HK-2 (cell line): ENCODE measurements around the gene ISG20.
"Not testable (repeated sequence)": the region's sequence is repeated elsewhere in the genome, so short reads cannot be mapped to it uniquely, and the experiment has no call there.

Source experiments
- DNase-seq: peaks from one replicate; pipeline ENCODE4 v3.0.0-alpha.2; 2018; ENCODE audit not compliant: unreplicated experiment

The ISG20 gene

GRCh38 chr15:88618686-88619085 is 20.1 kb upstream of the ISG20 start:
- DNase-seq = no peak

DNA sequence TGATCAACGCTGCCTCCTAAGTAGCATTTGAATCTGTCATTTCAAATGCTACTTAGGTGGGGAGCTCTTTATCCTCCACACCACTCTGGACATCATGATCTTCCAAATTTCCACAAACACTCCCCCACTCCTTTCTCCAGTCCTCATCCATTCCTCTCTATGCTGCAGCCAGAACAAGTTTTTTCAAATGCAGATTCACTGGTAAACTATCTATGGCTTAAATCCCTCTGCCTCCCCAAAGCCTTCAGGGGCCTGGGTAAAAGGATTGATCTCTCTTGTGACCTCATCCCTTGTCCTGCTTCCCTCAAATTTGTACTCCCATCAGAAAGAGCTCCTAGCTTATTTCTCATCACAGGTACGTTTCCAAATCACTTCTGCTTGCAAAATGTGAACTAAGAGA is 19.0 kb upstream of the ISG20 start:
- no peak for DNase-seq

GRCh38 chr15:88620995-88621772 is 17.6 kb upstream of the ISG20 start, which contains the start of gene AEN:
TSS of gene AEN (plus strand) at chr15:88621340. CDS start at chr15:88626210, 4,870 bp downstream.
- DNase-seq = peak; percentile 90

DNA sequence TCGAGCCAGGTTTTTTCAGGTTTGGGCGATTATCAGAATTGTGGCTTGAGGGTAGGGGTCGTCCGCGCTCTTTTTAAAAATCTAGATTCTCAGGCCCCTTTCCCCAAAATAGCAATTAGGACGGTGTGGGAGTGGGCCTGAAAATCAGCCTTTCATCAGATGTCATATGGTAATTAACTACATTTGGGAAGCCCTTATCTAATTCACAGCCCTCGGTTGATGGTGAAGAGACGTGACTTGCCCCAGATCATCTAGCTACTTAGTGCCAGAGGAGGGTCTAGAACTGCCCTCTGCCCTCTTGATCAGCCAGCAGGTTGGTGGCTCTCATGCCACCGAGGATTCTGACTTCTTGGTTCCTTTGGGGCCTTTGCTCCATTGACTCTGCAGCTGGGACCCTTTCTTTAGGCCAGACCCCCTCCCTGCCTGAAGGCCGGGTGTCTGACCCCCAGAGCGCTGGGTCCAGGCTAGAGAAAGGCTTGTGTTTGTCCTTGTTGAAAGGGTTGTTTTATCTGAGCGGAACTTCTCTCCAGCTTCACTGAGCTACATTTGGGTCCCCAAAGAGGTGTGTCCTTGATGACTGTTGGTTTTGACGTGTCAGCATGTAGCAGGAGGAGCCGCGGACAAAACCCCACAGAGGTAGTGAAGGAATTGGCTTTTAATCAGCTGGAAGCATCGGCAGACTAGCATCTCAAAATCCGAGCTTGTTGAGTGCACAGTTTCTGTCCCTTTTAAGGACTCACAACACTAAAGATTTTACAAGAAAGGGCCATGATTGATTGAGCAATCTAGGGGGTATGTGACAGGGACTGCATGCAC is 16.8 kb upstream of the ISG20 start:
- DNase-seq = no peak

GRCh38 chr15:88622605-88622975 is 16.2 kb upstream of the ISG20 start:
- no peak for DNase-seq

DNA sequence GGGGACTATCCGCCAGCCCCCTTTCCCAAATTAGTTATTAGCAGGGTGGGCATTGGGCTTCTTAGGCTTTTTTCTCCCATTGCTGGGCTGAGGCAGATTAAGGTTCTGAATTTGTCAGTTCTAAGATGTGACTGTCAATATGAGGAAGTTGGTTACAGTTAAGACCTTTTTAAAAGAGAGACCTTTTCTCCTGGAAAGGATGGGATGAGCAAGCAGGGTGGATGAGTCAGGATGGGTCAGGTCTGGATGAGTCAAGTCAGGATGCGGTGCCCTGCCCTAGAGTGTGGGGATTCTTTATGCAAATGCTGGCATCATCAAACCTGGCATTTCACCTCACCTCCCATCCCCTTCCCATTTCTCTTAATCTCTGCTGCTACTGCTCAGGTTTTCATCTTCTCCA is 15.8 kb upstream of the ISG20 start:
- DNase-seq = peak; percentile 58

- DNase-seq = no peak
These were observed 15.2 kb upstream of the ISG20 start for GRCh38 chr15:88623632-88624031.

GRCh38 chr15:88624156-88624970 is 14.5 kb upstream of the ISG20 start:
- DNase-seq = no peak

- DNase-seq = no peak
These were observed 13.8 kb upstream of the ISG20 start for GRCh38 chr15:88624971-88625490.

DNA sequence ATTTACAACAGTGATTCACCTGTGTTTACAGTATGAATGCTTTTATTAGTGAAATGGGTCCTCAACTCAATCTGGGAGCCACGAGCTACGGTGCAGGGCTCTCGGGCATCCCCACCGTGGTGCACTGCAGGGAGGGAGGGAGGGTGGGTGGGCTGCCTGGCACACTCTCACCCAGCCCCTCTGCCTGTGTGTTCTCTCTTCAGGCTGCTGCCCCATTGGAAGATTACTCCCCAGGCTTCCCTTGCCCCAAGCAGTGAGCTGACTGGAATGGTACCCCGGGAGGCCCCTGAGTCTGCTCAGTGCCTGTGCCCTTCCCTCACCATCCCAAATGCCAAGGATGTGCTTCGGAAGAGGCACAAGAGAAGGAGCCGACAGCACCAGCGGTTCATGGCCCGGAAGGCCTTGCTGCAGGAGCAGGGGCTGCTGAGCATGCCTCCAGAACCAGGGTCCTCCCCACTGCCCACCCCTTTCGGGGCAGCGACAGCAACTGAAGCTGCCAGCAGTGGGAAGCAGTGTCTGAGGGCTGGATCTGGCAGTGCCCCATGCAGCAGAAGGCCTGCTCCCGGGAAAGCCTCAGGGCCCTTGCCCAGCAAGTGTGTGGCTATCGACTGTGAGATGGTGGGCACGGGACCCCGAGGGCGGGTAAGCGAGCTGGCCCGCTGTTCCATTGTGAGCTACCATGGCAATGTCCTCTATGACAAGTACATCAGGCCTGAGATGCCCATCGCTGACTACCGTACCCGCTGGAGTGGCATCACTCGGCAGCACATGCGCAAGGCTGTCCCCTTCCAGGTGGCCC is 12.7 kb upstream of the ISG20 start:
- DNase-seq = no peak

GRCh38 chr15:88627463-88627862 is 11.4 kb upstream of the ISG20 start:
- DNase-seq = no peak

DNA sequence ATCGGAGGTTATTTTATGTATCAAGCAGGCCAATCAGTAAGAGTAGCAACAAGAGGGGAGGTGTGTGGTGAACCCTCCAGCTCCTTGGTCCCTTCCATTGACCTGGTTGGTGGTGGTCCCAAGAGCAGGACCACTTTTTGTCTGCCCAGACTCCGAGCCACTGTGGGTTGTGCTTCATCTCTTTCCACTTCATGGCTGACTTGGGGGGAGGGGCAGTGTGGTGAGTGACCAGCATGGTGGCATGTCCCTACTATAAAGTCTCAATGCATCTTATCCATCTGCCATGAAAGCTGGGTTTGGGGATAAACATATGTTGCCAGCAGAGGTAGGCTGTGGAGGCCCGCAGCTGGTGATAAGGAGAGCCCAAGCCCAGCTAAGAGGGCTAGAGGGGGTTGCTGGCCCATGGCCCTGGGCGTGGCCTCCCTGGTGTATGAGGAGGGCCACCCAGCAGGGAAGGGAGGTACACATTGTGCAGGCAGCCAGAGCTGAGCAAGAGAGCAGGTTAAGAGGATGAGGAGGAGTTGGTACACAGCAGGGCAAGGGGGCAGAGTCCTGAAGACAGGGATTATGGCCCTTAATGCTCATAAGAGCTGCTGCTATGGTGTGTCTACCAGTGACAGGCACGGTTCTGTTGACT is 10.7 kb upstream of the ISG20 start:
- DNase-seq = no peak

GRCh38 chr15:88629071-88629470 is 9.7 kb upstream of the ISG20 start:
- DNase-seq = no peak

- DNase-seq = no peak
These were observed 8.6 kb upstream of the ISG20 start for GRCh38 chr15:88630141-88630721.

DNA sequence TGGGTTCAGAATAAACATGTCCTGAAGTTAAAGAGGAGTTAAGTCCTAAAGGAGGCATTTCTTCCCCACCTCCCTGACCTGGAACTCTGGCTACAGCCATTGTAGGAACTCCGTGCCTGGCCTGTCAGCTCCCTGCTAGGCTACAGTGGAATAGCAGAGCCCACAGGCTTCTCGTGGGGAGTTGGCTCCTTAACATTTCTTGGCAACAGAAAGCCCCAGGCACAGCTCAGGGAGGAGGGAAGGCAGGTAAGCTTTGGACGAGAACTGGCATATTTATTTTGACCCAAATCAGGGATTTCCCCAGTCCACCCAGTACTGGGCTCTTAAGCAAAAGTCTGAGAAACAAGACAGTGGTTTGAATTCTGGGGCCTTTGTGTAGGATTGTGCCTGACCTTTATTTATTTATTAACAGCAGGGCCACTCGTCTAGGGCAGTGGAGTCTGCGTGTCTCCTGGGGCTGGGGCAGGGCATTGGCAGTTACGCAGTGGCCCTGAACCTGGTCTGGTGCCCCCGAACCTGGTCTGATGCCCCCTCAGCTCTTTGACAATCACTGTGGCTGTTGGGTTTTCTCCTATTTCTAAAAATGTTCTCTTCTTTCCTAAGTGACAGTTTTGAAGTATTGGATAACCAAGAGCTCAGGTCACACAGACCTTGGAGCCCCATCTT is 7.9 kb upstream of the ISG20 start:
- DNase-seq = no peak

- no peak for DNase-seq
These were observed 7.3 kb upstream of the ISG20 start for GRCh38 chr15:88631464-88632028.

- not testable (repeated sequence) for DNase-seq
These were observed 6.0 kb upstream of the ISG20 start for GRCh38 chr15:88632797-88633196.

- no peak for DNase-seq
These were observed 4.4 kb upstream of the ISG20 start for GRCh38 chr15:88634449-88634848.

DNA sequence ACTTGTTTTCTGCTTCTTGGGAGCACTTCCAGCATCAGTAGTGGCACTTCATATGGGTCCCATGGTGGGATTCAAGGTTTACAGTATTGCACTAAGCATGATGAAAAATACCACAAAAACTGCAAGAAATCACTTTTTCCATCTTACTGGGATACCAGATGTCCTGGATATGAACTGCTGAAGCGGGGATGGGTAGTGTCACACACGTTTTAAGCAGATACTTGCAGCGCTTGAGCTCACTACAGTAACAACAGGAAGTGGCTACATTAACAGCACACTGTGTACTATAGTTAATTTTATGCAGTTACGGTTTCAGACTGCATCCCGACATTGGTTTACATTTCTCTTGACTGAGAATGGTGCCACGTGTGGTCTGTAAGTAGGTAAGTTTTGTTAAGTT is 3.5 kb upstream of the ISG20 start:
- no peak for DNase-seq
